ENCODE results near the gene CRB2. TPM values are rescaled to one million over a fixed set of nuclear protein-coding genes. Genes with fewer than 3 reads are reported as not detected.

The CRB2 gene
- total and polyA plus RNA-seq, 11 donors = 0.05 to 10.1 (median 0.10) TPM; not detected in 8

DNA sequence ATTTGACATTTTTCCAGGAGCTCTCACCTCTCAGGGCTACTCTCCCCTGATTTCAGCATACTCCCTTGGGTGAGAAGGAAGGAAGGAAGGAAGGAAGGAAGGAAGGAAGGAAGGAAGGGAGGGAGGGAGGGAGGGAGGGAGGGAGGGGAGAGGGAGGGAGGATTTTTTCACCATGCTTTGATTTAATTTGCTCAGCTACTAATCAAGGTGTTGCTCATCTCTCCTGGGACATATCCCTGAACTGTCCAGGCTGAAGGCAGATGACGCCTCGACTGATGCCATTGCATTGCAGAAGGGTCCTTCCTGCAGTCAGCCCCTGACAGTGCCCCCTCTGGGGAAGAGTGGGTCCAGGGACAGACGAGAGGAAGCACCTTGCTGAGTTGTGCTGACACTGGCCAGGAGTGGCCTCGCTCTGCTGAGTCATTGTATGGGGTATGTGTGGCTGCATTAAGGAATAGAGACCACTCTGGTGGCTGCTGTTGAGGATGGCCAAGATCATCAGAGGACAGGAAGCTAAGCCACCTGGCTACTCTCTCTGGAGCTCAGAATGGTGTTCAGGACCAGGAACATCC lies 43.6 kb upstream of the CRB2 start:
- DNase-seq (no peak), ATAC-seq (peak in 2 of 4 donors; percentile 24 to 28)
- no peak for TF ChIP-seq CTCF (IDR thresholded peaks at IDR 0.05)
- TF ChIP-seq POLR2A (IDR thresholded peaks at IDR 0.05) = no peak
- Histone ChIP-seq H3K4me3 (no peak overlapping the region), H3K4me1 (peaks cover 0 to 11% (median 0%) of the 10 kb centered on the region in 12 donors), H3K27ac (no peak overlapping the region), H3K9me3 (no peaks in the 10 kb centered on the region), H3K27me3 (no peaks in the 10 kb centered on the region), H3K36me3 (no peaks in the 10 kb centered on the region)
- intact Hi-C loops (cut with DNase I) = no loop called here
- 59 to 83% (median 65%) methylated on average over 4 of the region's 4 CpGs for WGBS, 4 donors

DNA sequence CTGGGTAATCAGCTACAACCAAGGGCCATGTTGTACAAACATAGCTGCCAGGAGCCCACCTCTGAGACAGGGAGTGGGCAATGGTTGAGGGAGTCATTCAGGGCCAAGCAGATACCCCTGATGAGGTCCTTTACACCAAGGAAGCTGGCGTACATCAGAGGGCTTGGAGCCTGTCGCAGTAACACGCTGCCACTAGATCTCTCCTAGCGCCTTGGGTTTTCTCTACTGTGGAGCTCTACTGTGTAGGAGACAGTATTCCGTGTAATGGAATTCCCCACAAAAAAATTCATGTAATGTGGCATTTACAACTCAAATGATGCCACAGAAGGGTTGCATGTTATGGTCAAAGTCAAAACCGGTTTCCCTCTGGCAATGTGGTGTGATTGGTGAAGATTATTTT lies 41.4 kb upstream of the CRB2 start:
- WGBS, 4 donors = 93 to 97% (median 94%) methylated on average over 6 of the region's 6 CpGs
- no peak for DNase-seq
- intact Hi-C loops (cut with DNase I) = no loop called here
- Histone ChIP-seq H3K36me3 (no peaks in the 10 kb centered on the region), H3K4me3 (no peak overlapping the region), H3K9me3 (no peaks in the 10 kb centered on the region), H3K27me3 (no peaks in the 10 kb centered on the region), H3K27ac (no peak overlapping the region), H3K4me1 (peaks cover 0 to 16% (median 1%) of the 10 kb centered on the region in 12 donors)
- ATAC-seq = no peak
- no peak for TF ChIP-seq CTCF (IDR thresholded peaks at IDR 0.05)
- no peak for TF ChIP-seq POLR2A (IDR thresholded peaks at IDR 0.05)

DNA sequence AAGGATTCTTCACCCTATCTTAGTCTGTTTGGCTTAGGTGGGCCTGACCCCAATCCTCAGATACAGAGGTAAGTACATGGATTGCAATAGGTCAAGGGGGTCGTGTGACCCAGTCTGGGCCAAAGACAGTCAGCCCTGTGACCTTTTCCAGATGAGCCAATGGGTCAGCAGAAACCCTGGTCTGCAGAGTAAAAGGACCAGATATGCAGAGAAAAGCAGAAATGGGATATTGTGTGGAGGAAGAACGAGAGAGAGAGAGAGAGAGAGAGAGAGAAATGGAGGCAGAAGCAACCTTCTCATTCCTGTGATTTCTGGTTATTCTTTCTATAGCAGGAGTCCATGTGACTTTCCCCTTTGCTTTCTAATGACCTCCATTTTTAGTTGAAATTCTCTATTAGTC lies 40.4 kb upstream of the CRB2 start:
- no peaks in the 10 kb centered on the region for H3K27me3 ChIP-seq
- DNase-seq = no peak
- intact Hi-C loops (cut with DNase I) = no loop called here
- TF ChIP-seq CTCF (IDR thresholded peaks at IDR 0.05) (no peak), POLR2A (IDR thresholded peaks at IDR 0.05) (no peak)
- H3K36me3 ChIP-seq = no peaks in the 10 kb centered on the region
- H3K27ac ChIP-seq = no peak overlapping the region
- 81 to 86% (median 83%) methylated on average over 2 of the region's 2 CpGs for WGBS, 4 donors
- no peaks in the 10 kb centered on the region for H3K9me3 ChIP-seq
- no peak for ATAC-seq
- peaks cover 0 to 16% (median 1%) of the 10 kb centered on the region in 12 donors for H3K4me1 ChIP-seq
- no peak overlapping the region for H3K4me3 ChIP-seq

DNA sequence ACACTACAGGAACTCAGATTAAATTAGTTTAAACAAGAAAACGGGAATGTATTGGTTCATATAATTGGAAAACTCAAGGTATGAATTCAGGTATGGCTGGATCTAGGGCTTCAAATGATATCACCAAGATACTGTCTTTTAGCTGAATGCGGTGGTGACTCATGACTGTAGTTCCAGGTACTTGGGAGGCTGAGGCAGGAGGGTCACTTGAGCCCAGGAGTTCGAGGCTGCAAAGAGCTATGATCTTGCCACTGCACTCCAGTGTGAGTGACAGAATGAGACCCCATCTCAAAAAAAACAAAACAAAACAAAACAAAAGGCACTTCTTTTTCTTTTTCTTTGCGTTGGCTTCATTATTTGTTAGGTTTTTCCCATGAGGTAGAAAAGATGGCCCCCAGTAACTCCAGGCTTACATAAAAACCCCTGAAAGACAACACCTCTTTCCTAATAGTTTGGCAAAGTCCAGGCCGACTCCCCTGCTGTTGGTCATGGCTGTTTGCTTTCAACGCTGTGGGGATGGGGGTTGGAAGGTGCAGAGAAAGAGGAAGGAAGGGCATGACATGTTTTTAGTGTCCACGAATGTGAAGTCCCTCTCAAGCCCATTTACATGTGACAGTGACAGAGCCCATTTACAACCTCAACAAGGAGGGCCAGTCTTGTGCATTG lies 39.8 kb upstream of the CRB2 start:
- no peak for TF ChIP-seq POLR2A (IDR thresholded peaks at IDR 0.05)
- TF ChIP-seq CTCF (IDR thresholded peaks at IDR 0.05) = no peak
- no peaks in the 10 kb centered on the region for H3K27me3 ChIP-seq
- H3K4me3 ChIP-seq = no peak overlapping the region
- no peak for DNase-seq
- ATAC-seq = no peak
- 69 to 79% (median 71%) methylated on average over 7 of the region's 7 CpGs for WGBS, 4 donors
- peaks cover 0 to 14% (median under 1%) of the 10 kb centered on the region in 12 donors for H3K4me1 ChIP-seq
- no peak overlapping the region for H3K27ac ChIP-seq
- intact Hi-C loops (cut with DNase I) = no loop called here
- H3K9me3 ChIP-seq = no peaks in the 10 kb centered on the region
- no peaks in the 10 kb centered on the region for H3K36me3 ChIP-seq

Data from heart left ventricle (tissue), 16 donors.